GM19452 (cell line): ENCODE data around the gene AAR2.

Experiments used
- ATAC-seq: cut with Tn5 transposase; IDR thresholded peaks from one replicate; pipeline ENCODE4 v1.9.1; 2021; ENCODE audit not compliant: unreplicated experiment

The AAR2 gene

DNA sequence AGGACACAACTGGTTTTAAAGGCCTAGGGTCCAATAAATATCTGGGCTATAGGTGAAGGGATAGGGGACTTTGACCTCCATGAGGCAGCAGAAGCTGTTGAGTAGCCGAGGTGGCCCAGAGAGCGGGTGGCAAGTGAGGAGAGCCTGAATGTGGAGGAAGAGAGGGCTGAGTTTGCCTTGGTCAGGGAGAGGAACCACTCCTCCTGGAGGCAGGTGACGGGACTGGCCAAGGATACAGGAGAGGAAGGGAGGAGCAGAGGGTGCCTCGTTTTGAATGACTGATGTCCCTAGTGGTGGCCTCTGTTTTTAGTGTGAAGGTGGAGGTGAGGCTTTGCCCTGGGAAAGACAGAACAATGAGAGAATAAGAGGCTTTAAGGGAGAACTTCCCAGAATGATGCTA lies 19.1 kb upstream of the AAR2 start:
- ATAC-seq: no peak

DNA sequence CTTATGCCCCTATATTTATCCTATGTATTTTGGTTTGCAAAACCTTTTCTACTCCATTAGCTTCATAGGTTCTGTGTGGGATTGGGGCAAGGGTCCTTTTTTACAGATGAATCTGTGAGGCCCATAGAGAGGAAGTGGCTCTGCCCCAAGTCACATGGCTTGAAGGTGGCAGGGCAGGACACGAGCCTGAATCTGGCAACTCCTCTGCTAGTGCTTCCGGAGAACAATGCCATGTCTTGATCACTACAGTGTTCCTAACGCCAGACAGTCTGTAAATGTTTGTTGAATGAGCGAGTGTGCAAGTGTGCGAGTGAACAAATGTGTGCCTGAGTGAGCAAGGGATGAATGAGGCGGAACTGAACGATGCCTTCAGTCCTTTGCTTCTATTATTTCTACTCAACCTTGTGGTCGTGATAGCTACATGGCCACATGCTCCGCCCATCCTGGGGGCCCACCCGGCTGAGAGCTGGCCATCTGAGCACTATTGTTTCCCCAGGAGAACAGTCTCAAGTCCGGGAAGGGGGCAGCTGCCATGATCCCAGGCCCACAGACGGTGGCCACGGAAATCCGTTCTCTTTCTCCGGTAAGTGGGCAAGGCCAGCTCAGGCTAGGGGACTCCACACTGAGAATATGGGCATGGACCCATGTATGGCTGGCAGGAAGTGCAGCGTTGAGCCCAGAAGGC lies 17.8 kb upstream of the AAR2 start:
- ATAC-seq: no peak

DNA sequence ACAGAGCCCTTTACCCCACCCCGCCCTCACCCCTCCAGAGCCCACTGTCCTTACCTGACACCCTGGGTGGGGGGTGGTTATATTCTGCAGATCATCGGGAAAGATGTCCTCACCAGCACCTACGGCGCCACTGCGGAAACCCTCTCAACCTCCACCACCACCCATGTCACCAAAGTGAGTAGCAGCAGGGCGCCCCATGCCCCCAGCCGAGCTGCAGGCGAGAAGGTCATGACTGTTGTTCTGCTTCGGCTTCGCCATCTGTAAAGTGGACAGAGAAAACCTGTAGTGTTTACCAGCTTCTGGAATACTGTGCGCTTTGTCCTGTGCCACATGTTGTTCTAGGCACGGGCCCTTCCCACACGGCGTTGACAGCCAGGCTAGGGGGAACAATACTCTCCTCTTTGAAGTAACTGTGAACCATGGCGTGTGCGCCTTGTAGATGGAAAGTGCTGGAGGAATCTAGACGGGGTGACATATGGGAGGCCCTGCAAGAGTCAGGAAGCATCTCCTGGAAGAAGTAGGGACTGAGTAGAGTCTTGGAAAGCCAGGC lies 16.5 kb upstream of the AAR2 start:
- ATAC-seq: no peak

DNA sequence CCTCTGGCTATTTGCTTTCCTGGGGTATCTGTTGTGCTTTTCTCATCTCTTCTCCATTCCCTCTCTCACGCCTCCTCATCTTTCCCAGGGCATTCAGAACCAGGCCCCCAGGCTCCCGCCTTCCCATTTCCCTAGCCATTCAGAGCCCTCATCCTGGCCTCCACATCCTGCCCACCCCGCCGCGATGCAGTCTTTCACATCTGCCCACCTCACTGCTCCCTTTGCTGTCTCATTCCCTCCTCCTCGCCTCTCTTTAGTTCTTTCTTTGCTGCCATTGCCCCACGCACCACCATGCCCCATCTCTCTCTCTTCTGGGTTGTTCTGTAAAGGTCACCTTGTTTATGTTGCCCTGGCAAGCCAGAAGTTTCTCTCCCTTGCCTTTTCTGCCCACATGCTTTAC lies 10.6 kb upstream of the AAR2 start:
- no peak for ATAC-seq

DNA sequence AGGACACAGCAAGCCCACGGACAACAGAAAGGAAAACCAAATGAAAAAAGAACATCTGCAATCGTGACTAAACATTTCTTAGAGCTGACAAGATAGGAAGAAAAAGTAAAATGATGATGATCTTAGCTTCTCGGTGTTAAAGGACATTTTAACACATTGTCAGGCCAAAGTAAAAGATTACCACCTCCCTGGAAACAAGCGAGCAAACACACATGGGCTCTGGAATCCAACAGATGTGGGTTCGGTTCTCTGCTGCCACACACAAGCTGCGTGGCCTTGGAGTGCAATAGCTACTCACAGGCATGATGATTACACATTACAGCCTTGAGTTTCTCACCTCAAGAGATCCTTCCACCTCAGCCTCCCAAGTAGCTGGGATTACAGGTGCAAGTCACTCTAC lies 7.5 kb upstream of the AAR2 start:
- no peak for ATAC-seq

DNA sequence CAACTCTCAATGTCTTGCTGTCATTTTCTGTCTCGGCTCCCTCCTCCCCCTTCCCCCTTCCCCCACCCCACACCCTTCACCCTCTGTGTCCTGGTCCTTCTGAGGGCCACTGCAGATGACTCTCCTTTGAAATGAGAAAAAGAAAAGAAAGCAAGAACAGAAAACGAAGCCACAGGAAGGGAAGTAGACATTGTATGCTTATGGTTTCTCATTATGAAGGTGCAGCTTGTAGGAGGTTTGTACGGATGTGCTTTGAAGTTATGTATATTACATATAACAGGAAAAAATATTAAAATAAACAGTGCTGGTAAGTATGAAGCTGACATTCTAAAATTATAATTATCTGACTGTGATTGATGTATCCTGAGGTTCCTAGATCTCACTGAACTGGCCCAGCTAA lies 6.3 kb upstream of the AAR2 start:
- no peak for ATAC-seq

DNA sequence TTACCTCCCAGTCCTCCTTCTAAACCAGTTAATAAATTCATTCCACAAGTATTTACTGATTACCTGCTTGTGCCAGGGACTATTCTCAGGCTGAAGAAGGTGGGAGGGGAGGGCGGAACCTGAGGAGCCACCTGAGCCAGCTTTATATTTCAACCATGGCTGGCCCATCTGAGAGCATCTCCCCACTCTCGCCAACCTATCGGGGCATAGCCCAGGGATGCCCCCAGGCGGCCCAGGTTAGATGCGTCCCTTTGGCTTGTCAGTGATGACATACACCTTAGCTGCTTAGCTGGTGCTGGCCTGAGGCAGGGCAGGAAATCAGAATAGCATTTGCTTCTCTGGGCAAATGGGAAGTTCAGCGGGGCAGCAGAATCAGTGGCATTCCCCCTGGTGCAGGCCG lies 4.9 kb upstream of the AAR2 start:
- no peak for ATAC-seq

DNA sequence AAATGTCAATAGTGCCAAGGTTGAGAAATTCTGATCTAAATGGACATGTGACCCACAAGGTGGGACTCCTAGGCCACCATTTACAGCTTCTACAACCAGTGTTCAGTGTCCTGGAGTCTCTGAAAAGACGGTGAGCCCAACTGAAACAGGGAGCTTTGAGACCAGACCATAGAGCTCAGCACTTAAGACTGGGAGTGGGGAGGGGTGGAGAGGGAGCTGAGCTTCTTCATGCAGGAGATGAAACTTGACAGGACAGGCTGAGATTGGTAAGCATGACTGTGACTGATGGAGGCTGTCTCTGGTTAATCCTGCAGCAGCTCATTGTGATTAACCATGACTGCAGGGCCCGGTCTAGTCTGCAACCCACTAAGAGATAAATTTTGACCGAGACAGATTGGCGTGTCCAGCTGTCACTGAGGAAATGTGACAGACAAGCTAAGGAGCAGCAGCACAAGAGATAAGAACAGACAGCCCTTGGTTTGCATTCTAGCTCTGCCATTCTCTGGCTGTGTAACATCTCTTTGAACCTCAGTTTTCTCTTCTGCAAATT lies 1.4 kb upstream of the AAR2 start:
- ATAC-seq: no peak

DNA sequence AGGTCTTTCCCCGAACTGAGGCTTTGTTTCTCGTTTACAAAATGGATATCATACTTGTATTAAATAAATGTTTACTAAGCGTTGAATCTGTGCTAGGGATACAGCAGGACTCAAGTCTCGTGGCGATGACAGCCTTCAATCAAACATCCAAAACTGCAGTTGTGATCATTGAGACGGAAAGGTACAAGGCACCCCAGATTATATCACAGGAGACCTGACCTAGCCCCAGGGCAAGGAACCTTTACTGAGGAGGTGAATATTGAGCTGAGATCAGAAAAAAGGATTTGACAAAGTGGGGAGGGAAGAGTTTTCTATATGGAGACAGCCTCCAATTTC lies 476 bp downstream of the AAR2 start:
- no peak for ATAC-seq

DNA sequence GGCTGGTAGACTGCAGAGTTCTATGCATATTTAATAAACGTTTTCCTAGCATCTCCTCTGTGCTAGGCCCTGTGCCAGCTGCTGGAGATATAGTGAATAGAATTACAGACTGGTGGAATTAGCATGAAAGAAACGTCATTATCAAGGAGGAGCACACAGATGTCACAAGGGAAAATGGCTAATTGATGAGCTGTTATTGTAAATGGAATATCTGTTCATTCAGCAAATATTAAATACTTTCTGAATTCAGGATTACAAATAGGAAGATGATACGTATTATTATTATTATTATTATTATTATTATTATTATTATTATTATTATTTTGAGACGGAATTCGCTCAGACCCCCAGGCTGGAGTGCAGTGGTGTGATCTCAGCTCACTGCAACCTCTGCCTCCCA lies 1.2 kb downstream of the AAR2 start:
- no peak for ATAC-seq

DNA sequence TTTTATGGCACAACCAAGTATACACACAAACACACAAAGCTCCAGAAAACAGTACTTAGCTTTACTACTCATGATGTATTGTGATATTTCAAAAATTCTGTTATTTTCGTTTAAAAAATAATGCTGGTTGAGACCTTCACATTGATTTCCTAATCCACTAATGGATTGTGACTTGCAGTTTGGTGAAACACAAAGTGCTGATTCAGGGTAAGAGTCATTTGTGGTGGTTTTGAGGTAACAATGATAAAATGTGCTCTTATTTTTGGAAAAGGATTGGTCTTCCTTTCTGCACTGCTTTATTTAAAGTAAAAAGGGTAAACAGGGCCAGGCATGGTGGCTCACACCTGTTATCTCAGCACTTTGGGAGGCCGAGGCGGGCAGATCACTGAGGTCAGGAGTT lies 1.9 kb downstream of the AAR2 start:
- no peak for ATAC-seq

DNA sequence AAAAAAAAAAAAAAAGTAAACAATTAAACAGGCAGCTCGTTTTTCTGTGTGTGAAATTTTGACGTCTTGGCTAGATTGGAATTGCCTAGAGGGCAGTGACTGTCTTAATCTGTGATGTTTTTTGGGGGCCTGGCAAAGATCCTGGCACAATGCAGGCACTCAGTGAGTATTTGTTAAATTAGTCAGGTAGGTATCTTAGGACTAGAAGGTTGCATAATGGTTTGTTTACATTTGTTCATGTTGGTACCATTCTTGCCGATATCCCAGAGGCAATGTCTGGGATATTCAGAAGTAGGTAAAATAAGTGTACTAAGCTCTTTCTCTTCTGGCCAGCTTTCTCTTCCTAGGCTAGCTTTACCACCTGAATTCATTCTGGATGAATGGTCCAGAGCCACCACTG lies 2.5 kb downstream of the AAR2 start:
- ATAC-seq: no peak

DNA sequence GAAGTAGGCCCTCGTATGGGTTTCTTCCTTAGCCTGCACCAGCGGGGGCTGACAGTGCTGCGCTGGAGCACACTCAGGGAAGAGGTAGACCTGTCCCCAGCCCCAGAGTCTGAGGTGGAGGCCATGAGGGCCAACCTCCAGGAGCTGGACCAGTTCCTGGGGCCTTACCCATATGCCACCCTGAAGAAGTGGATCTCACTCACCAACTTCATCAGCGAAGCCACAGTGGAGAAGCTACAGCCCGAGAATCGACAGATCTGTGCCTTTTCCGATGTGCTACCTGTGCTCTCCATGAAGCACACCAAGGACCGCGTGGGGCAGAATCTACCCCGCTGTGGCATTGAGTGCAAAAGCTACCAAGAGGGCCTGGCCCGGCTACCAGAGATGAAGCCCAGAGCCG lies 3.8 kb downstream of the AAR2 start:
- no peak for ATAC-seq

DNA sequence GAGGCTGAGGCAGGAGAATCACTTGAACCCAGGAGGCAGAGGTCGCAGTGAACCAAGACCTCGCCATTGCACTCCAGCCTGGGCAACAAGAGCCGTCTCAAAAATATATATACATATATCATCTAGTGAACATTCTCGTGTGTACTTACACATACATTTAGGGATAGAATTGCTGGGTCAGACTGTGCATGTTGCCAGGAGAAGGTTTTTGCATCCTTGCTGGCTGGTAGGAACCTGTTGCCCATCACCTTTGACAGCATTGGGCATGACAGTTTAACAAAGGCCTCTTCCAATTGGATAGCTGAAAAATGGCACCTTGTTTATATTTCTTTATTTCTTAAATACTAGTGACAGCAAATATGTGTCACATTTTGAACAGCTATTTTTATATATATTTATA lies 5.4 kb downstream of the AAR2 start:
- no peak for ATAC-seq

DNA sequence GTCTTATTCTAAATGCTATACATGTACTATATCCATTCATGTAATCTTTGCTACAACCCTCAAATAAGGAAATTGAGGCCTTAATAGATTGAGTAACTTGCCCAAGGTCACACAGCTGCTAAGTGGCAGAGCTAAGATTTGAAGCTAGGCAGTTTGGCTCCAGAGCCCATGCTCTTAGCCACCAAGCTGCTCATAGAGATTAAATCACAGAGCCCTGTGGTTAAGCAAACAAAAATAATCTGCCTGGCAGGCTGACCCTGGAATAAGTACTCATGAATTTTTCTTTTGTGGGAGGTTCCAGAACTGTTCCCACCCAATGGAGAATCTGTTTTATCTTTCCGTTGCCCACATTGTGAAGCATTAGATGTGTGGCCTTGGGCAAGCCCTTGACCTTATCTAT lies 7.4 kb downstream of the AAR2 start:
- ATAC-seq: no peak

DNA sequence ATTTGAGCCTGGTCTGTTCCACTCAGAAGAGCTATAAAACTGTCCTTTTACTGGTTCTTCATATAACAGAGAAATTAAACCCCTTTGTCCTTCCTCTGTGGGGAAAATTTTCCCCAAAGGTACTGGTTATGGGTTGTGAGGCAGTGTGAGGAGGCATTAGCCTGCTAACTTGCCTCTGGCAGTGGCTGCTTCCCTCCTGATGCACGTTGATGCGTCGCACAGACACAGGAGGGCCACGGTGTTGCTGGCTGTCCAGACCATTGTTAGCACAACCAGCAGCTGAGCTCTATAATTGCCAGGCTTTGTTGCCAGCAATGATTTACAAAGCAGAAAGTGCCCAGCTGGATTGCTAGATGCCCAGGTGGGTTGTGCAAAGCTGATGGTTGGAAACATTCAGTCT lies 10.1 kb downstream of the AAR2 start:
- ATAC-seq: no peak

DNA sequence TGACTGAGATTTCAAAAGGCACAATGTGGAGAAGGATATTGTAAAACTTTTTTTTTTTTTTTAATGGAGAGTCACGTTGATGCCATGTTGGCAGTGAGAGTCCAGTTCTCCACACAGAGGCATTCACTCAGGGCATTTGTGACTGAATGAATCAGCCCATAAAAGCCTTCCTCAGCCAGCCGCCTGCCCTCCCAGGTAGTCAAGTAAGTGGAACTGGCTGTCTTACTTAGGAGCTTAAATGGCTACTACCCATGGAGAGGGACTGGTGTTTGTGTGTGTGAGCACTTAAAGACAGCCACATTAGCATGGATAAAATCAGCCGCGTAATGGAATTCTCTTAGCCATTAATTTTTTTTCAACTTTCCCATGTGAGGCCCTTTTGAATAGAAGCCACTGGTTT lies 12.6 kb downstream of the AAR2 start:
- no peak for ATAC-seq

DNA sequence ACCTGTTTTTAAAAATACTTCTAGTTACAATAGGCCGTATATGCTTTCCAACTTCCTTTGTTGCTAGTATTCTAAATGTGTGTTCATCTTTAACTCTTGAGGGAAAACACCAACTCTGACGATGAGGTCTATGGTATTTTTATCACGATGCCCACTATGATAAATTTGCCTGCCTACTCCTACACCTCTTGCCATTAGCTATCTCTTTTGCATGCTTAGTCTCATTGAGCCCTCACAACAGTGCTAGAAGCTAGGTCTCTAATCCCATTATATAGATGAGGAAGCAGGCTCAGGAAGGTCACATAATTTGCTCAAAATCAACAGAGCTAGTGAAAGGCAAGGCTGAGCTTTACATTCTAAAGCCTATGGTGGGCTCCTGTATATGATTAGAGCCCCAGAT lies 13.2 kb downstream of the AAR2 start:
- ATAC-seq: no peak

DNA sequence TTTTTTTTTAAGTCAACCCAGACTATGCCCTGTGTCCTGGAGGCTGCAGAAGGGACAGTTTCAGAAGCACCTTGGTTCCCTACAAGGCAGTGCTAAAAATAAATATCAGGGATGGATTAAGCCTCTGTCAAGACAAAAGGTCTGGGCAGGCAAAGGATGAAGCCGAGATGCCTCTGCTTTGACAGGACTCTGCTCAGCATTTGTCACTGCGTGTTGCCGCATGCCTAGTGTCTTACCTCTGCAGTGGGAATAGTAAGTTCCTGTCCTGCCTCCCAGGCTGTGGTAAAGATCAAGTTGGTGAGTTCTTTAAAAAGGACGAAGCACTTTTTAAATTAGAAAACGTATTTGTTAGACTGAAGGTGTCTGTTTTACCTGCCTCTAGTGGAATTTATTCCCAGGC lies 15.1 kb downstream of the AAR2 start:
- no peak for ATAC-seq

DNA sequence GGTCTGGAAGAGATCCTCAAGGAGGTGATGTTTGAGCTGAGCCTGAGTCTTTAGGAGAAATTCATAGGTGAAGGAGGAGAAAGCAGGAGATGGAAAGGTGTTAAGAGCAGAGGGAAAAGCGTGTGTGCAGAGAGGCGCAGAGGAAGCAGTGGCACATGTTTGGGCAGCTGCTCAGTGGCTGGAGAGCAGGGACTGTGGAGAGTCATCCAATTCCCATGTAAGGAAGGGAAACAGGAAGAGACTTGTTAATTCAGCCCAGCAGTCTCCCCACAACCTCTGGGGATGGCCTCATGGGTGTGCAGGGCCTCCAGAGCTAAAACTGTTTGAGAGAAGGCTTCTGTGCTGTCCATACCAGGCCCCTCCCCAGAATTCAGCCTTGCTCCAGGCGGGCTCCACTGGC lies 16.2 kb downstream of the AAR2 start:
- ATAC-seq: no peak

DNA sequence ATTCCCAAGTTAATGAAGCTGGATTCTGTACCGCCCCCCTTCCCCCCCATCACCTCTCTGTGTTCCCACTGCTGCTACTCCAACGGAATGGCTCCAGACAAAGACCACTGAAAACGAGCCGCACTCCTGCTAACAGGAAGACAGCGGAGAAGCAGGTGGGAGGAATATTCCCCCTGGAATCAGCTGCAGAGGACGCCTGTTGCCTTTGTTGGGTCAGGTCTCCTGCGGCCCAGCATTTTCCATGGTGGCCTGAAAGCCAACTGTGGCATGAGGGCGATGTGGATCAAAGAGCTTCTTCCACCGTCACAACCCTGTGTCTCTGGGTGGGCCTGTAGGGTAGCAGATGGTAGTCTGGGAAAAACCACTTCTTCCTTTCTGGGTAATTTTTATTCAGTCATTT lies 16.8 kb downstream of the AAR2 start:
- ATAC-seq: no peak

DNA sequence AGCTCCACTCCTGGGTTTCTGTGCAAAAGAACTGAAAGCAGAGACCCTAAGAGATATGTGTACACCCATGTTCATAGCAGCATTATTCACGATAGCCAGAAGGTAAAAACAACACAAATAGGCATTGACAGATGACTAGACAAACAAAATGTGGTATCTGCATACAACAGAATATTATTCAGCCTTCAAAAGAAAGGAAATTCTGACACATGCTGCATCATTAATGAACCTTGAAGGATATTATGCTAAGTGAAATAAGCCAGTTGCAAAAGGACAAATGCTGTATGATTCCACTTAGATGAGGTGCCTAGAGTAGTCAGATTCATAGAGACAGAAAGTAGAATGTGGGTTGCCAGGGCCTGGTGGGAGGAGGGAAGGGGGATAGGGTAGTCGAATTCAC lies 17.8 kb downstream of the AAR2 start:
- ATAC-seq: no peak

DNA sequence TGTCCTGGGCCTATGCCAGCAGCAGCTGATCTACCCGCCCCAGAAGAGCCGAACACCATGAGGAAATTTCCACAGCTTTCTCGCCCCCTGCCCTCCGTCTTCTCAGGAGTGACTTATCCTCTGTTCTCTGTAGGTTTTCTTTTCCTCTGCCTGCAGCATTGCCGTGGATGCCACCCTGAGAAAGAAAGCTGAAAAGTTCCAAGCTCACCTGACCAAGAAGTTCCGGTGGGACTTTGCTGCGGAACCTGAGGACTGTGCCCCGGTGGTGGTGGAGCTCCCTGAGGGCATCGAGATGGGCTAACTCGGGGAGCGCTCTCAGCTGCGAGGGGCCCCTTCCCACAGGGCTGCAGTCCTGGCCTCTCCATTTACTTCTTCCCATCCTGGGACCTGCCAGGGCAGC lies 19.2 kb downstream of the AAR2 start:
- no peak for ATAC-seq
